GM21825 (cell line): ENCODE measurements around the gene HVCN1.

ENCODE experiments used
- ATAC-seq: cut with Tn5 transposase; IDR thresholded peaks from one replicate; pipeline ENCODE4 v1.9.1; 2021; ENCODE audit warnings: mild to moderate bottlenecking, moderate library complexity; ENCODE audit not compliant: unreplicated experiment

The HVCN1 gene

DNA sequence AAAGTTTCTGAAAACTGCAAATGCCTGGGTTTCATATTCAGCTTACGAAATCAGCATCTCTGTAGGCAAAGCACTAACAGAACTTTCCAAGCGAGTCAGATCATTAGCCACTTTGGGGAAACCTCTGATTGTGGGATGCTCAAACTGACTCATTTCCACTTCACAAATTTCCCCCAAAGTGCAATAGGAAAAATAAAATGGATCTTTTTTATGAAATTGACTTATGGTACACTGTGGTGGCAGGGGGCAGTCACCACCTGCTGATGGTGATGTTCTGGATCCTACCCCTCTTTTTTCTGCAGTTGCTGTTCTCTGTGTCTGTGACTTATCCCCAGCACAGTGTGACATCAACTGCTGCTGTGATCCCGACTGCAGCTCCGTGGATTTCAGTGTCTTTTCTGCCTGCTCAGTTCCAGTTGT is 69.4 kb downstream of the HVCN1 start:
- ATAC-seq: peak; percentile 44

- no peak for ATAC-seq
Observed at GRCh38 chr12:110616471-110617115, 72.3 kb downstream of the HVCN1 start.

DNA sequence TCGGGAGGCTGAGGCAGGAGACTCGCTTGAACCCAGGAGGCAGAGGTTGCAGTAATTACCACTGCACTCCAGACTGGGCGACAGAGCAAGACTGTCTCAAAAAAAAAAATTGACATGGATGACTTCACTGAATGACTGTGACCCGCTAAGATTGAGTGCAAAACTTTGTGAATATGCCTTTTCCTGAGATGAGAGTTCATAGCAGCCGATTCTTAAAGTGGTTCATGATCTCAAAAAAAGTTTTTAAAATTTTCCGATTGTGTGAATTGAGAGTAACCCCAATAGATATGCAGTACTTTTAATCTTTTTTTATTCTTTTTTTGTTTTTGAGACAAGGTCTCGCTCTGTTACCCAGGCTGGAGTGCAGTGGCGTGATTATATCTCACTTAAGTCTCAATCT is 73.7 kb downstream of the HVCN1 start:
- ATAC-seq: no peak

- ATAC-seq: peak; percentile 91
Observed at GRCh38 chr12:110613771-110614684, 74.9 kb downstream of the HVCN1 start, which contains the start of gene TCTN1. Gene TCTN1 (plus strand): TSS chr12:110614129. CDS start chr12:110614183, 54 bp downstream.

DNA sequence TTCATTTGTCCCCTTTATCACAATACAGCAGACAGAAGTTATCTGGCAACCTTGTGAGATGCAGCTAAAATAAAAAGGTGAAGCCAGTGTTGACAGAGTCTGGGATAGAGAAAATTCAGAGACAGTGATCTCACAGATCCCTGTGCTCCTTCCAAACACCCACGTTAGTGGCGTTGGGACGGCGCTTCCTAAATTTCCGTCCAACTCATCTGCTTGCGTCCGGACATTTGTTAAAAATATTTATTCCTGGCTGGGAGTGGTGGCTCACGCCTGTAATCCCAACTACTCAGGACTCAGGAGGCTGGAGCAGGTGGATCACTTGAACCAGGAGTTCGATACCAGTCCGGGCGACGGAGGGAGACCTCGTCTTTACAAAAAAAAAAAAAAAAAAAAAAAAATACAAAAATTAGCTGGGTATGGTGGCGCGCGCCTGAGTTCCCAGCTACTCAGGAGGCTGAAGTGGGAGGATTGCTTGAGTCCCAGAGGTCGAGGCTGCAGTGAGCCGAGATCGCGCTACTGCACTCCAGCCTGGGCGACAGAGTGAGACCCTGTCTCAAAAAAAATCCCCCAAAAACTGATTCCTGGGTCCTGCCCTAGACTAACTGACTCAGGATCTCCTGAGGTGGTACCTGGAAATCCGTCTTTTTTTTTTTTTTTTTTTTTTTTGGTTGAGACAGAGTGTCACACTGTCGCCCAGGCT is 75.7 kb downstream of the HVCN1 start:
- ATAC-seq: peak; percentile 3

DNA sequence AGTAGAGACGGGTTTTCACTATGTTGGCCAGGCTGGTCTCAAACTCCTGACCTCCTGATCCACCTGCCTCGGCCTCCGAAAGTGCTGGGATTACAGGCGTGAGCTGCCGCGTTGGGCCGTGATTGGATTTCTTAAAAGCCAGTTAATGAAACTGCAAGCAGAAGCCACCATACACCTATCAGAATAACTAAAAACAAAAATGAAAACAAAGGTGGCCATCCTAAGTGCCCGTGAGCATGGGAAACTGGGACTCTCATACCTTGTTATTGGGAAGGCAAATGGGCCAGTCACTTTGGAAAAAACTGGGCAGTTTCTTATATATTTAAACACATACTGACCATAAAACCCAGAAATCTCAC is 82.7 kb downstream of the HVCN1 start:
- ATAC-seq: no peak

GRCh38 chr12:110602085-110602814 is 86.7 kb downstream of the HVCN1 start:
- ATAC-seq: peak; percentile 46

DNA sequence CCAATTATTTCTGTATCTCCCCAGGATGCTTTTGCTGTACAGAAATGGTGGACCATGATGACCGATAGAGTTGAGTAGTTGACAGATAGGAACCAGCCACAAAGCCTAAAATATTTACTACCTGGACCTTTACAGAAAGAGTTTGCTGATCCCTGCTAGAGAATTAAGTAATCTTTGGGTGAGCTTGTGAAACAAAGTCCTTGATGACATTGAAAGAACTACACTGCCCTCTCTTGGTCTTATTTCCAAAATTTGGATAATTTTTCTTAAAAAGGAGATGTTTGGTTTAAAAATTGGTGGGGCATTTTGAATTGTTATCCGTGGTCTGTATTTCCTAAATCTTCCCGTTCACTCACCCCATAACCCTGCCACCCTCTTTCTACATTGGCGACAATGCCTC is 88.7 kb downstream of the HVCN1 start:
- no peak for ATAC-seq

GRCh38 chr12:110599334-110599733 is 89.6 kb downstream of the HVCN1 start:
- ATAC-seq: no peak
